HG03460 (cell line): Measurements from ENCODE around the gene BOD1.

Experiments
- ATAC-seq: cut with Tn5 transposase; IDR thresholded peaks from one replicate; pipeline ENCODE4 v1.9.1; 2021; ENCODE audit not compliant: unreplicated experiment

BOD1 gene

GRCh38 chr5:173616577-173617118 lies at the start of gene BOD1:
TSS of gene BOD1 (minus strand) at chr5:173616650. CDS start at chr5:173616436, 214 bp downstream.
- peak; percentile 91 for ATAC-seq

- ATAC-seq: no peak
Measured at GRCh38 chr5:173665326-173665725, 48.9 kb upstream of the BOD1 start.

- ATAC-seq: no peak
Measured at GRCh38 chr5:173664154-173664526, 47.7 kb upstream of the BOD1 start.

GRCh38 chr5:173663352-173664153 lies 47.1 kb upstream of the BOD1 start:
- no peak for ATAC-seq

GRCh38 chr5:173662581-173663351 lies 46.3 kb upstream of the BOD1 start:
- ATAC-seq: no peak

- no peak for ATAC-seq
Measured at GRCh38 chr5:173660481-173661280, 44.2 kb upstream of the BOD1 start.

- ATAC-seq: no peak
Measured at GRCh38 chr5:173659423-173659822, 43.0 kb upstream of the BOD1 start.

- ATAC-seq: no peak
Measured at GRCh38 chr5:173657741-173658356, 41.4 kb upstream of the BOD1 start.

- ATAC-seq: no peak
Measured at GRCh38 chr5:173655196-173655797, 38.8 kb upstream of the BOD1 start.

GRCh38 chr5:173653822-173654523 lies 37.5 kb upstream of the BOD1 start:
- ATAC-seq: no peak

GRCh38 chr5:173648308-173648866 lies 31.9 kb upstream of the BOD1 start:
- no peak for ATAC-seq

- no peak for ATAC-seq
Measured at GRCh38 chr5:173646692-173647091, 30.2 kb upstream of the BOD1 start.

GRCh38 chr5:173645890-173646574 lies 29.6 kb upstream of the BOD1 start:
- ATAC-seq: no peak

GRCh38 chr5:173645437-173645807 lies 29.0 kb upstream of the BOD1 start:
- ATAC-seq: no peak

GRCh38 chr5:173644673-173645436 lies 28.4 kb upstream of the BOD1 start:
- ATAC-seq: no peak

- ATAC-seq: peak; percentile 71
Measured at GRCh38 chr5:173643964-173644363, 27.5 kb upstream of the BOD1 start.

- no peak for ATAC-seq
Measured at GRCh38 chr5:173642895-173643481, 26.5 kb upstream of the BOD1 start.
